ENCODE measurements around the gene KCNN3. TPM values are rescaled to one million over a fixed set of nuclear protein-coding genes. Genes with fewer than 3 reads are reported as not detected.

Gene KCNN3
- total RNA-seq, 1 experiment from 2014 or later: 0.07 TPM

- no peak overlapping the region for H3K27ac Mint-ChIP-seq (ENCODE audit: low read depth, unreplicated experiment)
- H3K27me3 Mint-ChIP-seq (ENCODE audit: insufficient read depth, unreplicated experiment): peaks cover 59% of the 10 kb centered on the region
- no TSS peak for BruUV-seq (replicated peaks)
- H3K9me3 Mint-ChIP-seq (ENCODE audit: unreplicated experiment): no peaks in the 10 kb centered on the region
- no peaks in the 10 kb centered on the region for H3K36me3 Mint-ChIP-seq (ENCODE audit: insufficient read depth, unreplicated experiment)
- H3K4me1 Mint-ChIP-seq (ENCODE audit: insufficient read depth, unreplicated experiment): peaks cover 25% of the 10 kb centered on the region
- intact Hi-C loops (cut with micrococcal nuclease): no loop called here
- no peak overlapping the region for H3K4me3 Mint-ChIP-seq (ENCODE audit: unreplicated experiment)
- ChIA-PET CTCF (interaction anchor here (0.8 to 2.2 kb wide), 3 partner anchors 15 to 1074 kb away, joined by 3 to 6 read pairs (median 5); no protein-coding TSS in a partner anchor), POLR2A (no interaction called here)
- TF ChIP-seq CTCF (IDR thresholded peaks at IDR 0.05; ENCODE audit: unreplicated experiment): no peak
- DNase-seq (ENCODE audit: unreplicated experiment): no peak
These were observed 5.7 kb downstream of the KCNN3 start for GRCh38 chr1:154864189-154864975.

GRCh38 chr1:154863315-154864174 is 6.5 kb downstream of the KCNN3 start:
- no peaks in the 10 kb centered on the region for H3K36me3 Mint-ChIP-seq (ENCODE audit: insufficient read depth, unreplicated experiment)
- ChIA-PET POLR2A (no interaction called here), CTCF (interaction anchor here (0.6 to 2.2 kb wide), 14 partner anchors 8 to 1073 kb away, joined by 3 to 12 read pairs (median 4); no protein-coding TSS in a partner anchor)
- H3K9me3 Mint-ChIP-seq (ENCODE audit: unreplicated experiment): no peaks in the 10 kb centered on the region
- peak; percentile 73 for TF ChIP-seq CTCF (IDR thresholded peaks at IDR 0.05; ENCODE audit: unreplicated experiment)
- BruUV-seq (replicated peaks): no TSS peak
- H3K4me1 Mint-ChIP-seq (ENCODE audit: insufficient read depth, unreplicated experiment): peaks cover 17% of the 10 kb centered on the region
- no peak overlapping the region for H3K4me3 Mint-ChIP-seq (ENCODE audit: unreplicated experiment)
- H3K27me3 Mint-ChIP-seq (ENCODE audit: insufficient read depth, unreplicated experiment): peaks cover 51% of the 10 kb centered on the region
- no peak overlapping the region for H3K27ac Mint-ChIP-seq (ENCODE audit: low read depth, unreplicated experiment)
- intact Hi-C loops (cut with micrococcal nuclease): no loop called here
- peak; percentile 75 for DNase-seq (ENCODE audit: unreplicated experiment)

GRCh38 chr1:154862907-154863306 is 7.2 kb downstream of the KCNN3 start:
- ChIA-PET CTCF (interaction anchor here (0.6 to 2.2 kb wide), 15 partner anchors 9 to 422 kb away, joined by 3 to 12 read pairs (median 4); no protein-coding TSS in a partner anchor), POLR2A (interaction anchor here (0.7 kb wide), 1 partner anchor 138 kb away, joined by 3 read pairs; no protein-coding TSS in a partner anchor)
- Mint-ChIP-seq H3K4me1 (ENCODE audit: insufficient read depth, unreplicated experiment) (peaks cover 14% of the 10 kb centered on the region), H3K27me3 (ENCODE audit: insufficient read depth, unreplicated experiment) (peaks cover 44% of the 10 kb centered on the region), H3K4me3 (ENCODE audit: unreplicated experiment) (no peak overlapping the region), H3K9me3 (ENCODE audit: unreplicated experiment) (no peaks in the 10 kb centered on the region), H3K27ac (ENCODE audit: low read depth, unreplicated experiment) (no peak overlapping the region), H3K36me3 (ENCODE audit: insufficient read depth, unreplicated experiment) (no peaks in the 10 kb centered on the region)
- intact Hi-C loops (cut with micrococcal nuclease): no loop called here
- BruUV-seq (replicated peaks): no TSS peak
- no peak for DNase-seq (ENCODE audit: unreplicated experiment)
- no peak for TF ChIP-seq CTCF (IDR thresholded peaks at IDR 0.05; ENCODE audit: unreplicated experiment)

GRCh38 chr1:154861607-154862094 is 8.4 kb downstream of the KCNN3 start:
- CTCF ChIA-PET: interaction anchor here (1.2 to 2.2 kb wide), 5 partner anchors 11 to 302 kb away, joined by 3 to 12 read pairs (median 4); no protein-coding TSS in a partner anchor
- no peaks in the 10 kb centered on the region for H3K9me3 Mint-ChIP-seq (ENCODE audit: unreplicated experiment)
- H3K27ac Mint-ChIP-seq (ENCODE audit: low read depth, unreplicated experiment): peak overlapping the region; percentile 17
- no peak overlapping the region for H3K4me3 Mint-ChIP-seq (ENCODE audit: unreplicated experiment)
- H3K27me3 Mint-ChIP-seq (ENCODE audit: insufficient read depth, unreplicated experiment): peaks cover 35% of the 10 kb centered on the region
- BruUV-seq (replicated peaks): no TSS peak
- POLR2A ChIA-PET: no interaction called here
- no peak for TF ChIP-seq CTCF (IDR thresholded peaks at IDR 0.05; ENCODE audit: unreplicated experiment)
- intact Hi-C loops (cut with micrococcal nuclease): no loop called here
- H3K4me1 Mint-ChIP-seq (ENCODE audit: insufficient read depth, unreplicated experiment): peaks cover 14% of the 10 kb centered on the region
- H3K36me3 Mint-ChIP-seq (ENCODE audit: insufficient read depth, unreplicated experiment): no peaks in the 10 kb centered on the region
- peak; percentile 68 for DNase-seq (ENCODE audit: unreplicated experiment)
